Measurements from ENCODE around the gene DENND1B.

The DENND1B gene

GRCh38 chr1:197604302-197604701, 171.0 kb downstream of the DENND1B start:
- no peak for DNase-seq (ENCODE audit: low spot score)
- no peak for TF ChIP-seq CTCF (IDR thresholded peaks at IDR 0.05; ENCODE audit: borderline replicate concordance, control extremely low read depth, extremely low read depth, insufficient read depth, missing control alignments)
- in situ Hi-C loops (cut with MboI; ENCODE audit: low sequenced_read_pairs, unreplicated experiment): no loop called here

GRCh38 chr1:197600751-197601150, 174.5 kb downstream of the DENND1B start:
- in situ Hi-C loops (cut with MboI; ENCODE audit: low sequenced_read_pairs, unreplicated experiment): no loop called here
- TF ChIP-seq CTCF (IDR thresholded peaks at IDR 0.05; ENCODE audit: borderline replicate concordance, control extremely low read depth, extremely low read depth, insufficient read depth, missing control alignments): no peak
- no peak for DNase-seq (ENCODE audit: low spot score)

GRCh38 chr1:197599789-197600188, 175.5 kb downstream of the DENND1B start:
- in situ Hi-C loops (cut with MboI; ENCODE audit: low sequenced_read_pairs, unreplicated experiment): no loop called here
- TF ChIP-seq CTCF (IDR thresholded peaks at IDR 0.05; ENCODE audit: borderline replicate concordance, control extremely low read depth, extremely low read depth, insufficient read depth, missing control alignments): no peak
- no peak for DNase-seq (ENCODE audit: low spot score)

DNA sequence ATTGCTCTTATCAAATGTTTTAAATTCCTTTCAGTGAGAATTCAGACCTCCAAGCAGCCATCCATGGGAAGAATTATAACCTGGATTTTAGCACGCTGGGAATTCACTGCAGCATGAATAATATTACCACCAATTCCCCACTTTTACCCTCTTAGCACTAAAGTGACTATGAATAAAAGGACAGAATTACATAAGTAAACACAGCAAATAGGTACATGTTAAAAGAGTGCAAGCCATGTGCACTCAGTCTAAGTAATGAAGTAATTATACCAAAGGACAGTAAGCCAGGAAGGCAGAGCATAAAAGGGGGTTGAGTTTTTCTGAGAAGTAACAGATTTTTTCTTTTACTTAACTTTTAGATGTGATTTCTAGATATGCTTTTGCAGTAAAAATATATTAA, 176.3 kb downstream of the DENND1B start:
- DNase-seq (ENCODE audit: low spot score): no peak
- in situ Hi-C loops (cut with MboI; ENCODE audit: low sequenced_read_pairs, unreplicated experiment): no loop called here
- TF ChIP-seq CTCF (IDR thresholded peaks at IDR 0.05; ENCODE audit: borderline replicate concordance, control extremely low read depth, extremely low read depth, insufficient read depth, missing control alignments): no peak

DNA sequence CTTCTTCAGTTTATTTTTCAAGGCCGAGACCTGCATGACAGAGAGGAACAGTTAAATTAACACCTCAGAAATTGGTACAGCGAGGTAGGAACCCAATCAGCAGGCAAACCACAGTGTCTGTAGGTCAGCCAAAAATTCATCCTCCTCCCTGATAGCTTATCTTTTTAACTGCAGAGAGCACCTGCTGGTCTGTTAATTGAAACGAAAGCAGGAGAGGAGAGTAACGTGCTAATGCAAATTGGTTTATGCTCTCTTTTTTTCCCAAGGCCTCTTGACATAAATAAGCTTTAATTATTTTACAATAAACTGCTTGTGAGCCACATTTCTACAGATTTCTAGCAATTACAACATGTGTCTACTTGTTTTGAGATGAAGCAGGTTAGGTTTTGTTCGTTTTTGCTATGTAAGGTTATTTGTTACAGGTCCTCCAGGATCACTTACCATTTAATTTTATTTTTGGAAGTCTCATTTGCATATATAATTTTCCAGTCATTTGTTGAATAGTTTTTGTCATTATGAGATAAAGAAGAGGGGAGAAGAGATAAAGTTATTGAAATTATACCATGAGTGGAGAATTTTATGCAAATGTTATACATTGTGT, 179.9 kb downstream of the DENND1B start:
- no peak for DNase-seq (ENCODE audit: low spot score)
- in situ Hi-C loops (cut with MboI; ENCODE audit: low sequenced_read_pairs, unreplicated experiment): no loop called here
- TF ChIP-seq CTCF (IDR thresholded peaks at IDR 0.05; ENCODE audit: borderline replicate concordance, control extremely low read depth, extremely low read depth, insufficient read depth, missing control alignments): no peak

DNA sequence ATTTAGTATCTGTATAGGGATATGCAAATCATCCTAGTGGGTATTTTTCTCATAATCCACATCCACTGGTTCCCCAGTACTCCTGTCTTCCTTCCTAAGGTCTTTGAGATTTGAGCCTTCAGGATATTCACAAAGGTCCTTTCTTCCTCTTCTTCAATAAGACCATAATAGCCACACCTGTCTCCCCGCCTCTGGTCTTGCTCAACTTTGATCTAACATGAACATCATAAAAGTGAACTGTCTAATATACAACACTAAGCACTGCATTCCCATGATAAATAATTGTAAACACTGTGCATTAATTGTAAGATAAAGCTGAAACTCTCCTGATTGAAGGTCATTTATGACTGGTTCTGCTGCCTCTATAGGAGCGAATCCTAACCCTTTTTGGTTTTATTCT, 184.6 kb downstream of the DENND1B start:
- no peak for TF ChIP-seq CTCF (IDR thresholded peaks at IDR 0.05; ENCODE audit: borderline replicate concordance, control extremely low read depth, extremely low read depth, insufficient read depth, missing control alignments)
- in situ Hi-C loops (cut with MboI; ENCODE audit: low sequenced_read_pairs, unreplicated experiment): no loop called here
- no peak for DNase-seq (ENCODE audit: low spot score)

All from GM13976 (cell line).